Hepatocyte (in vitro differentiated cells): ENCODE data around the gene PALD1. TPM values are rescaled to one million over a fixed set of nuclear protein-coding genes. Genes with fewer than 3 reads are reported as not detected.

ENCODE experiments used
- DNase-seq: peaks from one replicate; pipeline ENCODE4 v3.0.0-alpha.2; 2016; ENCODE audit warnings: low spot score
- H2AFZ ChIP-seq: fragments of 200-600 bp; sonication (generic); 2 replicates; pipeline ENCODE4 v1.6.0; 2016; ENCODE audit warnings: antibody characterized with exemption, mild to moderate bottlenecking
- H3K27ac ChIP-seq: fragments of 200-600 bp; sonication (generic); 2 replicates; pipeline ENCODE4 v1.5.1; 2016; ENCODE audit warnings: mild to moderate bottlenecking
- H3K27me3 ChIP-seq: fragments of 200-600 bp; sonication (generic); 2 replicates; pipeline ENCODE4 v1.6.1; 2016
- H3K36me3 ChIP-seq: fragments of 200-600 bp; sonication (generic); replicated peaks from 2 replicates; pipeline ENCODE4 v1.5.1; 2016; ENCODE audit warnings: low read depth; ENCODE audit not compliant: insufficient read depth
- H3K4me1 ChIP-seq: fragments of 200-600 bp; sonication (generic); 2 replicates; pipeline ENCODE4 v1.5.1; 2016; ENCODE audit warnings: mild to moderate bottlenecking, moderate library complexity; ENCODE audit not compliant: insufficient read depth
- H3K4me2 ChIP-seq: fragments of 200-600 bp; sonication (generic); 2 replicates; pipeline ENCODE4 v1.6.0; 2016
- H3K4me3 ChIP-seq: fragments of 200-600 bp; sonication (generic); 2 replicates; pipeline ENCODE4 v1.5.1; 2016; ENCODE audit warnings: mild to moderate bottlenecking
- H3K79me2 ChIP-seq: fragments of 200-600 bp; sonication (generic); 2 replicates; pipeline ENCODE4 v1.6.0; 2017; ENCODE audit warnings: mild to moderate bottlenecking
- H3K9me2 ChIP-seq: fragments of 200-600 bp; sonication (generic); replicated peaks from 2 replicates; pipeline ENCODE4 v1.6.0; 2017; ENCODE audit warnings: mild to moderate bottlenecking; ENCODE audit not compliant: insufficient read depth
- H3K9me3 ChIP-seq: fragments of 200-600 bp; sonication (generic); 2 replicates; pipeline ENCODE4 v1.5.1; 2016; ENCODE audit warnings: low read depth, mild to moderate bottlenecking
- H4K20me1 ChIP-seq: fragments of 200-600 bp; sonication (generic); 2 replicates; pipeline ENCODE4 v1.6.0; 2016; ENCODE audit warnings: mild to moderate bottlenecking; ENCODE audit not compliant: insufficient read depth, poor library complexity, severe bottlenecking
- CTCF ChIP-seq: fragments of 200-600 bp; sonication (generic); IDR thresholded peaks from 2 replicates; pipeline ENCODE4 v1.5.1; 2016; ENCODE audit warnings: antibody characterized with exemption, mild to moderate bottlenecking; ENCODE audit not compliant: poor library complexity
- EZH2 ChIP-seq: fragments of 200-600 bp; sonication (generic); IDR thresholded peaks from 2 replicates; pipeline ENCODE4 v1.6.1; 2016; ENCODE audit warnings: antibody characterized with exemption, mild to moderate bottlenecking, borderline replicate concordance
- EZH2phosphoT487 ChIP-seq: fragments of 200-600 bp; sonication (generic); IDR thresholded peaks from one replicate; pipeline ENCODE4 v1.6.1; 2018; ENCODE audit warnings: antibody characterized with exemption, mild to moderate bottlenecking, low read depth, moderate library complexity; ENCODE audit not compliant: unreplicated experiment, severe bottlenecking
- WGBS: methylation state at CpG from one replicate; pipeline ENCODE4 v1.1.6; 2016; ENCODE audit warnings: low lambda C conversion rate; ENCODE audit errors: missing lambda C conversion rate; 5-methylcytosine and 5-hydroxymethylcytosine counted together
- polyA plus RNA-seq: library from polyadenylated mRNA; unstranded; fragments of >200 nt; fragmentation: Nextera tagmentation; extraction: Ambion mirVana; gene quantifications from 2 replicates; pipeline ENCODE4 v1.2.1, GENCODE V29; 2016
- total RNA-seq: library from RNA; depleted of rRNA; stranded (reverse); fragments of >200 nt; gene quantifications from 2 replicates; pipeline ENCODE4 v1.2.3, GENCODE V29; 2014

The PALD1 gene
- total and polyA plus RNA-seq, 2 experiments from 2014 or later: 1.3 to 2.2 TPM

GRCh38 chr10:70474780-70475179 lies 3.8 kb upstream of the PALD1 start:
- TF ChIP-seq CTCF: no peak
- TF ChIP-seq EZH2phosphoT487: no peak
- no peak for TF ChIP-seq EZH2
- no peak for DNase-seq
- H3K27ac ChIP-seq: no peak overlapping the region
- H2AFZ ChIP-seq: no peak overlapping the region
- WGBS: 84% methylated on average over 2 of the region's 2 CpGs
- no peaks in the 10 kb centered on the region for H3K79me2 ChIP-seq
- peaks cover 37% of the 10 kb centered on the region for H3K27me3 ChIP-seq
- no peaks in the 10 kb centered on the region for H3K9me3 ChIP-seq
- H3K4me2 ChIP-seq: no peak overlapping the region
- peaks cover 6% of the 10 kb centered on the region for H3K4me1 ChIP-seq
- H3K36me3 ChIP-seq: no peaks in the 10 kb centered on the region
- no peaks in the 10 kb centered on the region for H4K20me1 ChIP-seq
- H3K9me2 ChIP-seq: no peaks in the 10 kb centered on the region
- no peak overlapping the region for H3K4me3 ChIP-seq

- Histone ChIP-seq H4K20me1 (no peaks in the 10 kb centered on the region), H3K27ac (no peak overlapping the region), H3K4me3 (no peak overlapping the region), H3K4me2 (no peak overlapping the region), H3K36me3 (no peaks in the 10 kb centered on the region), H3K4me1 (peaks cover 6% of the 10 kb centered on the region), H3K79me2 (no peaks in the 10 kb centered on the region), H2AFZ (no peak overlapping the region), H3K27me3 (peaks cover 40% of the 10 kb centered on the region), H3K9me2 (no peaks in the 10 kb centered on the region), H3K9me3 (no peaks in the 10 kb centered on the region)
- TF ChIP-seq EZH2: no peak
- TF ChIP-seq CTCF: no peak
- no peak for TF ChIP-seq EZH2phosphoT487
- WGBS: 78% methylated on average over 8 of the region's 8 CpGs
- DNase-seq: no peak
Measured at GRCh38 chr10:70475661-70476060, 2.9 kb upstream of the PALD1 start.

GRCh38 chr10:70476249-70477035 lies 2.1 kb upstream of the PALD1 start:
- H3K79me2 ChIP-seq: no peaks in the 10 kb centered on the region
- no peak overlapping the region for H3K4me2 ChIP-seq
- H2AFZ ChIP-seq: no peak overlapping the region
- no peak overlapping the region for H3K27ac ChIP-seq
- H3K36me3 ChIP-seq: no peaks in the 10 kb centered on the region
- TF ChIP-seq CTCF (no peak), EZH2phosphoT487 (no peak), EZH2 (no peak)
- H3K4me1 ChIP-seq: peaks cover 6% of the 10 kb centered on the region
- H4K20me1 ChIP-seq: no peaks in the 10 kb centered on the region
- H3K9me2 ChIP-seq: no peaks in the 10 kb centered on the region
- no peak overlapping the region for H3K4me3 ChIP-seq
- DNase-seq: no peak
- 68% methylated on average over 7 of the region's 7 CpGs for WGBS
- H3K27me3 ChIP-seq: peaks cover 40% of the 10 kb centered on the region
- no peaks in the 10 kb centered on the region for H3K9me3 ChIP-seq
